Measurements from ENCODE around the gene MRC2.

MRC2 gene

DNA sequence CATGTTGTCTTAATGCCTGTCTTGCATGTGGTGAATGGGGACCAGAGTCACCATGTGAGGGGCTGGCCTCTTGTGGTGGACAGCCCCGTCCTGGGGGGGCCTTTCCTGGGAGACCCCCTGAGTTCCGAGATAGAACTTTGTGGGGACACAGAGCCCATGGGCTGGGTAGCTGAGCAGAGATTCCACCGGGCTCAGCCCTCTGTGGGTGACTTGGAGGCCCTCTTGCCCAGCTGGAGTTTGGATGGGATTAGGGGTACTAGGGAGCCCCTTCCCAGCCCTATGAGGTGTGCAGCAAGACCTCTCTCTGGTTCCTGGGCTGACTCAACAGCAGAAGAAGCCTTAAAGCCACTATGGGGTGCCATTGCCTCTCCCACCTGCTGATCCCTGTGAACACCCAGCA lies 38.1 kb downstream of the MRC2 start:
- DNase-seq: no peak

DNA sequence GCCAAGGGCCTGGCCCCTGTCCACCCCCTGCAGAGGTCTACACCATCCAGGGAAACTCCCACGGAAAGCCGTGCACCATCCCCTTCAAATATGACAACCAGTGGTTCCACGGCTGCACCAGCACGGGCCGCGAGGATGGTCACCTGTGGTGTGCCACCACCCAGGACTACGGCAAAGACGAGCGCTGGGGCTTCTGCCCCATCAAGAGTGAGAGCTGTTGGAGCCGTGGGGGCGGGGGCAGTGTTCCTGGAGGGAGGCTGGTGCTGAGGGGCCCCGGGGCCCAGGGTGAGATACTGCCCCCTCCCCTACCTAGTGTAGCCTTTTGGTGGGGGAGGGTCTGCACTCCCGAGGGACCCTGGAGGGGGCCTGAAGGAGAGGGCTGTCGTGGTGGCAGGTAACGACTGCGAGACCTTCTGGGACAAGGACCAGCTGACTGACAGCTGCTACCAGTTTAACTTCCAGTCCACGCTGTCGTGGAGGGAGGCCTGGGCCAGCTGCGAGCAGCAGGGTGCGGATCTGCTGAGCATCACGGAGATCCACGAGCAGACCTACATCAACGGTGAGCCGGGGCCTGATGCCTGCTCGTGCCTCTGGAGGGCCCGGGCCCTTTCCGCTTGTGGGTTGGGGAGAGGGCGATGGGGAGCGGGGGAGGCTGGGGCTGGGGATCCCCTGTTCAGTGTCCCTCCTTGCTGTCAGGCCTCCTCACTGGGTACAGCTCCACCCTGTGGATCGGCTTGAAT lies 38.8 kb downstream of the MRC2 start:
- peak; percentile 22 to 42 for DNase-seq

DNA sequence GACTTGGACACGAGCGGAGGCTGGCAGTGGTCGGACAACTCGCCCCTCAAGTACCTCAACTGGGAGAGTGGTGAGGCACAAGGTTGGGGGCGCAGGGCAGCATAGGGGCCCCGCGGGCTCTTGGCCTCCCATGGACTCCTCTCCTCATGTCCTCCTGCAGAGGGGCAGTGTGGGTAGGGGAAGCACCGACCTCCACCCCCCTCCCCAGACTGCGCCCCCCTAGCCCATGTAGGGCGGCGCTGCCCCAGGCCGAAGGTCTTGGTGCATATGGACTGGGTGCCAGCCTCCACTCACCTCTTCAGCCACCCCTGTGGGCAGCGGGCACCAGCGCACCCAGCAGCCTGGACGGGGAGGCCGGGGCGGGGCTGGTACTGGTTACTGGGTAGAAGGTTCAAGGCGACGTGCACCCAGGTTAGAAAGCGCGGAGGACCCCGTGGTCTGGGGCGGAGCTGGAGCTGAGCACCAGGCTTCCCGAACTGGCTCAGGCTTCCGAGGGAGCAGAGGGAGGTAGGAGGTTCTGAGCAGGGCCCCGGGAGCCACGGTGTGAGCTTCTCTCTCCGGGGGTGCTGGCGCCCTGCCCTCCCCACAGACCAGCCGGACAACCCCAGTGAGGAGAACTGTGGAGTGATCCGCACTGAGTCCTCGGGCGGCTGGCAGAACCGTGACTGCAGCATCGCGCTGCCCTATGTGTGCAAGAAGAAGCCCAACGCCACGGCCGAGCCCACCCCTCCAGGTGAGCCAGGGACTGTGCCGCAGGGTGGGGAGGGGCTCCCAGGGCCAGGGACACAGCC lies 39.5 kb downstream of the MRC2 start:
- no peak for DNase-seq

DNA sequence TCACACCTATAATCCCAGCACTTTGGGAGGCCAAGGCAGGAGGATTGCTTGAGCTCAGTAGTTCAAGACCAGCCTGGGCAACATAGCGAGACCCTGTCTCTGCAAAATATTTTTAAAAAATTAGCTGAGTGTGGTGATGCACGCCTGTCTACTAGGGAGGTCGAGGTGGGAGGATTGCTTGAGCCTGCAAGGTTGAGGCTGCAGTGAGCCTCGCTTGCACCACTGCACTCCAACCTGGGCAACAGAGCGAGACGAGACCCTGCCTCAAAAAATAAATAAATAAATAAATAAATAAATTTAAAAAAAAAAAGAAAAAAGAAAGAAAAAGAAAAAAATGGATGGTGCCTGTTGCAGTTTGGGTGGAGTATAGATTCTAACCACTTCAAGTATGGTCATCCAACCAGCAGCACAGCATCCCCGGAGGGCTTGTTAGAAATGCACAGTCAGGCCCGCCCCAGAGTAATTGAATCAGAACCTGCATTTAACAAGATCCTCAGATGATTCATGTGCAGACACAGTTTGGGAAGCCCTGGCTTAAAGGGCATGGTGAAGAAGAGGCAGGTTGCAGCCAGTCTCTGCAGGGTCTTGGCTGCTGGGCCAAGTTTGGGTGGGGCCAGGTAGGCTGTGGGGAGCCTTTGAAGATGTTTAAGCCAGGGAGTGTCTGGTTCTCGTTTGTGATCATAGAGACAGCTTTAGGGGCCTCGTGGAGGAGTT lies 40.8 kb downstream of the MRC2 start:
- no peak for DNase-seq

DNA sequence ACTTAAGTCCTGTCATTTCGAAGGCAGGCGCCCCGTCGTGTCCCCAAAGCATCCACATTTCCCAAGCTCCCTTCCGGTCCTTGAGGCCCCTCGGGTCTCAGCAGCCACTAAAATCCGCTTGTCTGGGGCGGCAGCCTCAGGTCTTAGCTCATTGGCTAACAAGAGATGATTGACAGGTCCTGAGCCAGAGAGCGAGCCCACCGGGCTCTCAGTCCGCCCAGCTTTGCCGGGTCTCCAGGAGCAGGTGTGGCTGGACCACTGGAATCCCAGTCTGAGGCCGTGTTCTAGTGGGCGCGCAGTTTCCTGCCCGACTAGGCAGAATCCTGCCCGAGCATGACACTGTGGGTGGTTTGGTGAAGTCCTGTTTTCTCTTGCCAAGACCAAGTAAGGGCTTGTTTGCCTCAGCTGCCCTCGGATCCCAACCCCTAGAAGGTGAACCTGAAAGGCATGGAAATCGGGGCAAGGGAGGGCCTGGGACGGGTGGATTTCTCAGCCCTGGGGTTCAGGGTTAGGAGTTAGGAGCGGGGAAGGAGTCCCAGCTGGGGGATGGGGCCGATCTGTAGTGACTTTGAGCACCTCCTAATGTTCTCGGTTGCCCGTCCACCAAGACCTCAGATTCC lies 42.8 kb downstream of the MRC2 start:
- peak; percentile 38 to 80 for DNase-seq

DNA sequence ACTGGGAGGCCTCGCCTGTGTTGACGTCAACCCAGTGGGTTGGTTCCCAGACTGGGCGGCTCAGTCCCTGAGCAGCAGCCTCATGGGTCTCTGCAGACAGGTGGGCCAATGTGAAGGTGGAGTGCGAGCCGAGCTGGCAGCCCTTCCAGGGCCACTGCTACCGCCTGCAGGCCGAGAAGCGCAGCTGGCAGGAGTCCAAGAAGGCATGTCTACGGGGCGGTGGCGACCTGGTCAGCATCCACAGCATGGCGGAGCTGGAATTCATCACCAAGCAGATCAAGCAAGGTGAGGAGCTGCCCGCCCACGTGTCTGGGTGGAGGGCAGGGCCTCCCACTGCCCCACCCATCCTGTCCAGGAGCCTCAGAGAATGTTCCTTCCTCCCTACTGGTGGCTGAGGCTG lies 44.1 kb downstream of the MRC2 start:
- peak in 1 of 2 experiments; percentile 33 for DNase-seq

DNA sequence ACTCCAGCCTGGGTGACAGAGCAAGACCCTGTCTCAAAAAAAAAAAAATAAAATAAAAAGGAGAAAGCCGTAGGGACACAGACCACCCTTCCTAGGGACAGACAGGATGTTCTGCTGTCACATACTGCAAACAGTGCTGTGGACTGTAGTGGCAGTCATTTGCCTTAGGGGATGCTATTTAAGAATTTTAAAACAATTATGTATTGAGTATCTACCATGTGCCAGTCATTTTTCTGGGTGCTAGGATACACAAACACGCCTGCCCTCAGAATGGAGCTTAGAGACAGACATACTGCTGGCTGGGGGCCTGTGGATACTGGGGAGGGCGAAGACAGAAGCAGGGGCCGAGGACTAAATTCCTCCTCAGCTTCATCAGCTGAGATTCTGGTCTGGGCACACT lies 45.5 kb downstream of the MRC2 start:
- no peak for DNase-seq

DNA sequence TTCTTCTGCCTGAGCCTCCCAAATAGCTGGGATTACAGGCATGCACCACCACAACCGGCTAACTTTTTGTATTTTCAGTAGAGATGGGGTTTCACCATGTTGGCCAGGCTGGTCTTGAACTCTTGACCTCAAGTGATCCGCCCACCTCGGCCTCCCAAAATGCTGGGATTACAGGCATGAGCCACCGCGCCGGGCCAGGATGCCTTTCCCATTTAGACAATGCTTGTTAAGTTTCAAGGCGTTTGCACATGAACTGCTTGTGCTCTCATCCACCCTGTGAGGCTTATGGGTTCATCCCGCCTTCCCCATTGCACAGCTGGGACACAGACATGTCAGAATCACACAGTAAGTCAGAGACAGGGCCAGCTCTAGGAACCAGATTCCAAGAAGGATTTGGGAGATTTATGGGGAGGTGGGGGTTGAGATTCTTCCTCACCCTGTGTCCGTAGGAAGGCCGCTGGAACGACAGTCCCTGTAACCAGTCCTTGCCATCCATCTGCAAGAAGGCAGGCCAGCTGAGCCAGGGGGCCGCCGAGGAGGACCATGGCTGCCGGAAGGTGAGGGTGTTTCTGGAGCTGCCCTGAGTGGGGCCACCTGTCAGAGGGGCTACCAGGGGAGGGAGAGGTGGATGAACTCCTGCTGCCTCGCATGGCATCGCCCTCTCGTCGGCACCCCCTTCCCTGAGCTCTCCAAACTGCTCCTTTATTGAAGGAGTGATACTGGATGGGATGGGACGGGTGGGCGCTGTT lies 46.3 kb downstream of the MRC2 start:
- DNase-seq: no peak

DNA sequence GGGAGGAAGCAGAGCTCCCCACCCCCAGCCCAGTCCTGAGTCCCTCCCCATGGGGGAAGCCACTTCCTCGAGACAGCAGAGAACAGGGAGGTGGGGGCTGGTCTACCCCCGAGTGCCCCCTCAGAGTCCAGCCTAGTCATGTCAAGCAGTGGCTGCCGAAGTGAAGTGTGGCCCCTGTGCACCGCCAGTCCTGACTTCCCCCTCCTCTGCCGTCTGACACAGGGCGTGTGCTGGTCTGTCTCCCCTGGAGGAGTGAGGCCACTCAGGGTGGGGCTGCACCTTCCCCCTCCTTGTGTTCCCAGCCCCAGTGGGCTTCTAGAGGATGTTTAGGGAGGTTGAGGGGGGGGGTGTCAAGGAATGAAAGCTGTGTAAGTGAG lies 46.9 kb downstream of the MRC2 start:
- no peak for DNase-seq

DNA sequence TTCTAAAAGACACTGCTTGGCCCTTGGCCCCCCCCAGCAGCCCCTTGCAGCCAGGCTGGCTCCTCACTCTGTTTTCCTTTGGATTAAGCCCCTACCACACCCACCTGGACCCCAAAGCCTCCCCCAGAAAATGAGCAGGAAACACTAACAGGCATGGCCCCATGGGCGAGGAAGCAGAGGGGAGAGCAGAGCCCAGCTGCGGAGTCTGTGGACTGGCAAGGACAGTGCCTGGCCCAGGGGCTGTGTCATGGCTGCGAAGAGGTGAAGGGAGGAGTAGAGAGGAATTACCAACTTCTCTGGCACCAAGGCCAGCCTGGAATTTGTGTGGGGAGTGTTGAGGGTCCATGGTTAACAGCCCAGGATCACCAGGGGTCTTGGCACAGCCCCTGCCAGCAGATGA lies 47.4 kb downstream of the MRC2 start:
- DNase-seq: no peak

DNA sequence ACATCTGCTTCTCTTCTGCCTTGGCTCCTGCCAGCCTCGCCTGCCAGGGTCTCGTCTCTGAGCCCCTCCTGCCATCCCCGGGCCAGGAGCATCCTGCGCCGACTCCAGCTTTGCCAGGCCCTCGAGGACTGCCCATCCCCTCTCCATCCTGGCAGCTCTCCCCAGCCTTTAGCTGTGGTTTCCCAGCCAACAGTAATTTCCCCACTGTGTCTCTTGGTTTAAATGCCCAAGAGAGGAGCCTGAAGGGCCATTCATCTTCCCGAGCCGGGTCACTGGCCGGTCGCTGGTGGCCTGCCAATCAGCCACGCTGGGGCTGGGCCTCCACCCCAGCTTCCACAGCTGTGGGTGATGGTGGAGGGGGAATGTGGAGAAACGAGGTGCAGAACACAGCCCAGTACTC lies 47.8 kb downstream of the MRC2 start:
- DNase-seq: no peak

DNA sequence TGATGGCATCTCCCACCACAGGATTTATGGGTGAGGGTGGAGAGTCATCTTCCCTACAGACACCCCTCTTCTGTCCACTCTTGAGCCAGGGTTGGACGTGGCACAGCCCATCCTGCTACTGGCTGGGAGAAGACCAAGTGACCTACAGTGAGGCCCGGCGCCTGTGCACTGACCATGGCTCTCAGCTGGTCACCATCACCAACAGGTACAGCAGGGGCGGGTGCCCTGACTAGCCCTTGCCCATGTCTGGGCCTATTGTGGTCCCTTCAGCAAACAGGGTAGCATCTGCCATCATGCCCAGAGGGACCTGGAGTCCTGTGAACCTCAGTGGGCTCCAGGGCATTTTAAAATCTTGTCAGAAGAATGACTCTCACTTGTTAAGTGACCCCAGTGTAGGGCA lies 48.2 kb downstream of the MRC2 start:
- no peak for DNase-seq

DNA sequence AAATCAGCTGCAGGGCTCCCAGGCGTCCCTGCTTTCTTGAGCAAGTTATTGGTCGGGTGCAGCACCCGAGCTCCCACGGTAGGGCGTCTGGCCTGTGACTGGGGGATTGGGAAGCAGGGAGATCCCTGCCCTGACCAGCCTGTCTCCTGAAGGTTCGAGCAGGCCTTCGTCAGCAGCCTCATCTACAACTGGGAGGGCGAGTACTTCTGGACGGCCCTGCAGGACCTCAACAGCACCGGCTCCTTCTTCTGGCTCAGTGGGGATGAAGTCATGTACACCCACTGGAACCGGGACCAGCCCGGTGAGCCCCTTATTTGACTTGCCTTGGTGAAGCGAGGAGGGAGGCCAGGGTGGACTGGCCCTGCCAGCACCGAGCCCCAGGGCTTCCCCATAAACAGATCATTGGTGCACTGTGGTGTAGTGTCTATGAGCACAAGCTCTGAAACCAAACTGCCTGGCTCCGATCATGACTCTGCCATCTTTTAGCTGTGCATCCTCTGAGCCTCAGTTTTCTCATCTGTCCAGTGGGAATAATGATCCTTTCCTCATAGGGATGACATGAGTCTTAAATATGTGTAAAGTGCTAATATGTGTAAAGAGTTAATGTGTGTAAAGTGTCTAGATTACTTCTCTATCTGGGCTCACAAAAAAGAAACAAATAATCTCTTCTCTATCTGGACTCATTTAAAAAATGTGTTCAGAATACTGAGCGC lies 48.9 kb downstream of the MRC2 start:
- no peak for DNase-seq

DNA sequence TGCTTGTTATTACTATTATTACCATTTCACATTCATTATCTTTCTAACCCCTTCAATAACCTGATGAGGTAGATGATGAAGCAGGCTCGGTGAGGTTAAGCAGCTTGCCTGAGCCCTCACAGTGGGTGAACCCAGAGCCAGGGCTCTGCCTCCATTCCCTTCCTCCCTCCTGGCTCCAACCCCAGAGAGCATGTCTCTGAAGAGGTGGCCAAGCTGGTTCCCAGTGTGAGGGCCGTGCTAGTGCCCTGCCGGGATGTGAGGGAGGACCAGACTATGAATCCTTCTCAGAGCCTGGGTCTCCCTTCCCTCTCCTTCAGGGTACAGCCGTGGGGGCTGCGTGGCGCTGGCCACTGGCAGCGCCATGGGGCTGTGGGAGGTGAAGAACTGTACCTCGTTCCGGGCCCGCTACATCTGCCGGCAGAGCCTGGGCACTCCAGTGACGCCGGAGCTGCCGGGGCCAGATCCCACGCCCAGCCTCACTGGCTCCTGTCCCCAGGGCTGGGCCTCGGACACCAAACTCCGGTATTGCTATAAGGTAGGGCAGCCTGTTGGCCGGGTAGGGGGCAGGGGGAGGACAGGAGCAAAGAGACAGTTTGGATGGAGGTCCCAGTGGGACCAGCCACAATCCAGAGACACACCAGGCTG lies 49.6 kb downstream of the MRC2 start:
- no peak for DNase-seq

DNA sequence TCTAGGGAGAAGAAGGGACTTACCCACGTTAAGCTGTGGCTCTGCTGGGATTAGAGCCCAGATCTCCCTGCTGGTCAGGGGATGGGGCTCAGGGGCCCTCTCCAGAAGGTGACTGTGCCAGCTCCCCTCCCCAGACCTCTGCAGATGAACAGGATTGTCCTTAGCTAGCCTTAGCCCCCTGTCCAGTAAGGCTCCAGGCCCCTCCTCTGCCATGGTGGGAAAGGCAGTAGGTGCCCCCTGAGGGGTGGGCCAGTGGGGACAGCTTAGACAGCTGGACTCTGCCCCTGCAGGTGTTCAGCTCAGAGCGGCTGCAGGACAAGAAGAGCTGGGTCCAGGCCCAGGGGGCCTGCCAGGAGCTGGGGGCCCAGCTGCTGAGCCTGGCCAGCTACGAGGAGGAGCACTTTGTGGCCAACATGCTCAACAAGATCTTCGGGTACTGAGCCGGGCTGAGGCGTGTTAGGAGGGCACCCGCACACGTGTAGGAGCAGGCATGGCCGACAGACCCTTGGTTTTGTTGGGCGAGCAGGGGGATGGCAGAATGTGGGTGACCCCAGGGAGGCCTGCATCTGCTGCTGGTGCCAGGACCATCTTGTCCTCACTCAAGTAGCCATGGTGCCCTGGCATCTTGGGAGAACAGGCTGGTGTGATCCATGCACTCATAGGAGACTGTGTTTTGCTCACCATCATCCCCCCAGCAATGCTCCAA lies 50.9 kb downstream of the MRC2 start:
- DNase-seq: no peak

DNA sequence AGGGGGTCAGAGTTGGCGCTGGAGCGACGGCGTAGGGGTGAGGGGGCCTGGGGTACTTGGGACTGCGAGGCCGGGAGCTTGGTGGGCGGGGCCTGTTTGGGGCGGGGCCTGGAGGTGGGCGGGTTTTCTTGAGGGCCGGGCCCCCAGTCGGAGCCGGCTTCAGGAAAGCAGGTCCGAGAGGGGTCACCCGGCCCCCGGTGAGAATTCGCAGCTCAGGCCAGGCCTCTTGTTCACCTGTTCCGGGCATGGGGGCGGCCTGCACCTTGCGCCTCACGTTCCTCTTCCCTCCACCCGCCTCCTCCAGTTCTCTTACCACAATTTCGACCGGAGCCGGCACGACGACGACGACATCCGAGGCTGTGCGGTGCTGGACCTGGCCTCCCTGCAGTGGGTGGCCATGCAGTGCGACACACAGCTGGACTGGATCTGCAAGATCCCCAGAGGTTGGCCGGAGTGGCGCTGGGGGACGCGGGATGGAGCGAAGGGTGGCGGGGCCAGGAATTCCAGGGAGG lies 52.5 kb downstream of the MRC2 start:
- DNase-seq: no peak

DNA sequence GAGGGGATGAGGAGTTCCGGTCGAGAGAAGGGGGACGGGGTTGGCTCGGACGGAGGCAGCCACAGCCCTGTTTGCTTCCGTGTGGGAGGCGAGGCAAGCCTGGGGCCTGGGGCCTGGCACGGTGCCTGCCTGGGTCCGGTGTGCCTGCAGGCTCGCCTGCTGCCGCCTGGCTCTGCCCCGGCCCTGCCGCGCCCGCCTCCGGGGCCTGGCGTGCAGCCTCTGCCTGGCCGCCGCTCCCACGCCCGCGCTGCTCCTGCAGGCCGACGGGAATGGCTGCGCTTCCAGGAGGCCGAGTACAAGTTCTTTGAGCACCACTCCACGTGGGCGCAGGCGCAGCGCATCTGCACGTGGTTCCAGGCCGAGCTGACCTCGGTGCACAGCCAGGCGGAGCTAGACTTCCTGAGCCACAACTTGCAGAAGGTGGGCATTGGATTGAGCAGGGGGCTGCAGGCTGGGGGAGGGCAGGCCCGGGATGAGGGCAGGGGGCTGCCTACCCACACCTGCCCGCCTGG lies 53.1 kb downstream of the MRC2 start:
- DNase-seq: no peak

DNA sequence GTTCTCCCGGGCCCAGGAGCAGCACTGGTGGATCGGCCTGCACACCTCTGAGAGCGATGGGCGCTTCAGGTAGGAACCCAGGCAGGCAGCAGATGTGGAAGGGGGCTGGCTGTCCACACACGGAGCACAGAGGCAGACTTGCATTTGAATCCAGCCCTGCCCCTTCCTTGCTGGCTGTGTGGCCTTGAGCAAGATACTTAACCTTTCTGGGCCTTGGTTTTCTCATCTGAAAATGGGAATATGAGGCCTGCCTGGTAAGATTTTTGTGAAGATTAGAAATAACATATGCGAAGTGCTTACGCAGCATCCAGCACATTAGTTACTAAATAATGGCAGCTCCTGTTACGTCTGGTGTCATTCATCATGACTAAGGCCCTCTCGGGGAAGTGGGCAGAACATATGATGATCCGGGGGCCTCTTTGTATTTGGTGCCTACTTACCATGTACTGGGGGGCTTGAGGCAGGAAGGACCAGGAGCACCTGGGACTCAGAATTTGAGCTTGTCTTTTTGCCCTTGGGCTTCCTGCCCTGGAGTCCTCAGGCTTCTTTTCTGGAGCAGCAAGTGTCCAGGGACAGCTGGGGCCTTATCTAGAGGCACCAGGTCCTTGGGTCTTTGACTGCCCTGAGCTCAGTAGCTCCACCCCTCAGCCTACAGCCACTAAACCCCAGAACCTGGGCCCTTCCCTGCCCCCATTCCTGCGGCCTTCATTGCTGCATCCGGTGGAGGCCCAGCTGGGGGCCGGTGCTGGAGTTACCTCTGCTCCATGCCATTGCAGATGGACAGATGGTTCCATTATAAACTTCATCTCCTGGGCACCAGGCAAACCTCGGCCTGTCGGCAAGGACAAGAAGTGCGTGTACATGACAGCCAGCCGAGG lies 53.8 kb downstream of the MRC2 start:
- no peak for DNase-seq

DNA sequence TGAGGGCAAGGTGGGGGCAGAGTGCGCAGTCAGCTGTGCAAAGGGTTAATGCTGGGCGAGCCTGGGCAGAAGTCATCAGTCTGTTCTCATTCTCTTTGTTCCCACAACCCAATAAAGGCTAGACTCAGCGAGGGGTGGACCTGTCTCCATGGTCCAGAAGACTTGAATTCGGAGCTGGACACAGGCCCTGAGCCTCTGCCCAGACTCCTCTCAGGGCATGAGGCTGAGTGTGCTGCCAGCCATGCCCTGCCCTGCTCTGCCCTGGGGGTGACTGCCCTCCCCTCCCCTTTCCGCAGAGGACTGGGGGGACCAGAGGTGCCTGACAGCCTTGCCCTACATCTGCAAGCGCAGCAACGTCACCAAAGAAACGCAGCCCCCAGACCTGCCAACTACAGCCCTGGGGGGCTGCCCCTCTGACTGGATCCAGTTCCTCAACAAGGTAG lies 54.5 kb downstream of the MRC2 start:
- DNase-seq: no peak

Data from NCI-H524 (cell line).